Kidney epithelial cell (primary cell): Measurements from ENCODE around the gene TAB2. TPM values are rescaled to one million over a fixed set of nuclear protein-coding genes. Genes with fewer than 3 reads are reported as not detected.

Experiments used
- DNase-seq: peaks from one replicate; pipeline ENCODE4 v3.0.0-alpha.2; 2010; ENCODE audit warnings: low read depth
- H3K27me3 ChIP-seq: 2 replicates; pipeline ENCODE4 v1.6.0; 2011; ENCODE audit warnings: low read length; ENCODE audit not compliant: control insufficient read depth, insufficient read depth
- H3K36me3 ChIP-seq: 2 replicates; pipeline ENCODE4 v1.5.1; 2011; ENCODE audit warnings: low read length; ENCODE audit not compliant: control insufficient read depth, insufficient read depth
- H3K4me3 ChIP-seq: 2 replicates; pipeline ENCODE4 v1.5.1; 2011; ENCODE audit warnings: low read depth, mild to moderate bottlenecking, control low read depth, low read length
- total RNA-seq: library from RNA; depleted of rRNA; stranded (reverse); fragments of >200 nt; gene quantifications from 2 replicates; pipeline ENCODE4 v1.2.3, GENCODE V29; 2015
- TF ChIP-seq, protein P1 (sequence below): IDR thresholded peaks from 2 replicates; pipeline ENCODE4 v1.5.1; 2011; ENCODE audit warnings: mild to moderate bottlenecking, moderate library complexity, low read length, control low read depth, inconsistent platforms; ENCODE audit not compliant: insufficient read depth, poor library complexity, severe bottlenecking

The TAB2 gene
- total RNA-seq, 1 donor from 2014 or later, result 30.7 TPM

GRCh38 chr6:149400050-149400449 is 82.5 kb downstream of the TAB2 start, which contains the start of gene SUMO4:
Gene SUMO4 (plus strand): TSS chr6:149400262. CDS start chr6:149400392, 130 bp downstream.
- DNase-seq, result no peak
- H3K27me3 ChIP-seq, result no peaks in the 10 kb centered on the region
- H3K4me3 ChIP-seq, result no peak within 1 kb of the TSS
- TF ChIP-seq, protein P1, sequence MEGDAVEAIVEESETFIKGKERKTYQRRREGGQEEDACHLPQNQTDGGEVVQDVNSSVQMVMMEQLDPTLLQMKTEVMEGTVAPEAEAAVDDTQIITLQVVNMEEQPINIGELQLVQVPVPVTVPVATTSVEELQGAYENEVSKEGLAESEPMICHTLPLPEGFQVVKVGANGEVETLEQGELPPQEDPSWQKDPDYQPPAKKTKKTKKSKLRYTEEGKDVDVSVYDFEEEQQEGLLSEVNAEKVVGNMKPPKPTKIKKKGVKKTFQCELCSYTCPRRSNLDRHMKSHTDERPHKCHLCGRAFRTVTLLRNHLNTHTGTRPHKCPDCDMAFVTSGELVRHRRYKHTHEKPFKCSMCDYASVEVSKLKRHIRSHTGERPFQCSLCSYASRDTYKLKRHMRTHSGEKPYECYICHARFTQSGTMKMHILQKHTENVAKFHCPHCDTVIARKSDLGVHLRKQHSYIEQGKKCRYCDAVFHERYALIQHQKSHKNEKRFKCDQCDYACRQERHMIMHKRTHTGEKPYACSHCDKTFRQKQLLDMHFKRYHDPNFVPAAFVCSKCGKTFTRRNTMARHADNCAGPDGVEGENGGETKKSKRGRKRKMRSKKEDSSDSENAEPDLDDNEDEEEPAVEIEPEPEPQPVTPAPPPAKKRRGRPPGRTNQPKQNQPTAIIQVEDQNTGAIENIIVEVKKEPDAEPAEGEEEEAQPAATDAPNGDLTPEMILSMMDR, result no peak
- H3K36me3 ChIP-seq, result peaks cover 2% of the 10 kb centered on the region

GRCh38 chr6:149403534-149403933 is 86.0 kb downstream of the TAB2 start:
- H3K36me3 ChIP-seq, result peaks cover 2% of the 10 kb centered on the region
- no peak overlapping the region for H3K4me3 ChIP-seq
- H3K27me3 ChIP-seq, result no peaks in the 10 kb centered on the region
- TF ChIP-seq, protein P1, result no peak
- DNase-seq, result no peak

DNA sequence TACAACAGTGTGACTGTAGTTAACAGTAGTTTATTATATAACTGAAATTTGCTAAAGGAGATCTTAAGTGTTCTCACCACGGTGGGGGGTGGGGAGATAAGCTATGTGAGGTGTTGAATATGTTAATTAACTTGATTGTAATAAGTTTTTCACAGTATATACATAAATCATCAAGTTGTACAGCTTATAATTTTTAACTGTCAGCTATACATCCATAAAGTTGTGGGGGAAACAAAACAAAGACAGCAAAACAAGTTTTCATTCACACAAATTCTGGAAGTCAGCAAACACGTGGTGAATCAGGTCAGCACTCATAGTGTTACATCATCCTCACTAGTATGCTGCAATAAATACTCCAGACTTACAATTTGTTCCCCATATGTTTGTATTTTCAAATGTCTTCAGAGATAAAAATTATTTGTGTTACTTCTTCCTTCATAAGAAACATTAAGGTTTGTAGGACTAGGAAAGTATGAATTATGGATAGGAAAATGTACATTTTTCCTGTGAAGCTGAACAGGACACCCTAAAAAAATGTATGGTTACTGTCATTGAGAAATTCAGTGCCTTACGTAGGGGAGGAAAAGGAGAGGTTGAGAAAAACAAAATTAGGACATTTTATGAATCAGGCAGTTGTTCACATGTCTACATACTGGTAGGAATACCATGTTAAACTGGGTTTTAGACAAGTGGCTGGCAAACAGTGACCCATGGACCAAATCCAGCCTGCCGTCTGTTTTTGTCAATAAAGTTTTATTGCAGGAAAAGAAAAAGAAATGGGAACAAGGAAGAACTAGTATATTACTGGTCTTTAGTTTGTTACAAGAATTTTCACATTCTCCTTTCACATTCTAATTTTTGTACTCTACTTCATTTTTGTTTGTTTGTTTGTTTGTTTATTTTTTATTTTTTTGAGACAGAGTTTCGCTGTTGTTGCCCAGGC is 88.6 kb downstream of the TAB2 start:
- H3K36me3 ChIP-seq, result no peaks in the 10 kb centered on the region
- DNase-seq, result no peak
- TF ChIP-seq, protein P1, result no peak
- no peaks in the 10 kb centered on the region for H3K27me3 ChIP-seq
- H3K4me3 ChIP-seq, result no peak overlapping the region

DNA sequence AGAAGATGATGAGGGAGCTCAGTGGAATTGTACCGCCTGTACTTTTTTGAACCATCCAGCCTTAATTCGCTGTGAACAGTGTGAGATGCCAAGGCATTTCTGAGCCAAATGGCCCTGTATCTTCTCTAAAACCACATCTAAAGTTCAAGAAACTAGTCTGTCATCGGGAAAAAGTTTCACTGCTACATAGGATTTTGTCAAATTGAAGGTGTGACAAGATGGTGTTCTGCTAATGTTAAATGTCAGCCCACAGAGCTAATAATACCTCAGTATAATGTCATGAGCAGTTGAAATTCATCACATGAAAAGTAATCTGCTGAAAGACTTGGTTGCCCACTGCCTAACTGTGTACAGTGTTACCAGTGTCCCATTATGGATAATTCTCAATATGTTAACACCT is 92.1 kb downstream of the TAB2 start:
- TF ChIP-seq, protein P1, result no peak
- Histone ChIP-seq H3K27me3 (no peaks in the 10 kb centered on the region), H3K36me3 (no peaks in the 10 kb centered on the region), H3K4me3 (no peak overlapping the region)
- no peak for DNase-seq

- Histone ChIP-seq H3K4me3 (no peak overlapping the region), H3K36me3 (no peaks in the 10 kb centered on the region), H3K27me3 (no peaks in the 10 kb centered on the region)
- no peak for DNase-seq
- TF ChIP-seq, protein P1, result no peak
Measured at GRCh38 chr6:149410557-149410956, 93.0 kb downstream of the TAB2 start.
